GM23338 (cell line): ENCODE results near the gene ENOSF1. TPM values are rescaled to one million over a fixed set of nuclear protein-coding genes. Genes with fewer than 3 reads are reported as not detected.
A peak's percentile ranks its signal among the peaks of the same experiment; 100 is the strongest.
"Not testable (repeated sequence)": the region's sequence is repeated elsewhere in the genome, so short reads cannot be mapped to it uniquely, and the experiment has no call there.

ENCODE experiments used
- ATAC-seq: fragments of 200-7000 bp; cut with Tn5 transposase; 3 replicates; pipeline ENCODE4 v1.9.1; 2020
- DNase-seq: peaks from one replicate; pipeline ENCODE4 v3.0.0-alpha.2; 2015; ENCODE audit warnings: low spot score
- H2AFZ ChIP-seq: fragments of 200-600 bp; sonication (generic); 2 replicates; pipeline ENCODE4 v1.8.0; 2016; ENCODE audit warnings: antibody characterized with exemption, mild to moderate bottlenecking, moderate library complexity
- H3F3A ChIP-seq: fragments of 200-600 bp; sonication (generic); replicated peaks from 2 replicates; pipeline ENCODE4 v1.8.0; 2017; ENCODE audit warnings: antibody characterized with exemption, mixed run types, low read depth
- H3K27ac ChIP-seq: fragments of 200-600 bp; sonication (generic); 2 replicates; pipeline ENCODE4 v1.6.1; 2016; ENCODE audit warnings: low read depth
- H3K27me3 ChIP-seq: fragments of 200-600 bp; sonication (generic); 2 replicates; pipeline ENCODE4 v1.8.0; 2016; ENCODE audit warnings: mild to moderate bottlenecking, mixed run types, moderate library complexity; ENCODE audit not compliant: insufficient read depth
- H3K36me3 ChIP-seq: fragments of 200-600 bp; sonication (generic); 2 replicates; pipeline ENCODE4 v1.8.0; 2016; ENCODE audit warnings: mild to moderate bottlenecking; ENCODE audit not compliant: insufficient read depth
- H3K4me1 ChIP-seq: fragments of 200-600 bp; sonication (generic); 2 replicates; pipeline ENCODE4 v1.8.0; 2016; ENCODE audit warnings: mild to moderate bottlenecking, moderate library complexity; ENCODE audit not compliant: insufficient read depth
- H3K4me2 ChIP-seq: fragments of 200-600 bp; sonication (generic); 2 replicates; pipeline ENCODE4 v1.7.1; 2017; ENCODE audit warnings: mixed run types
- H3K4me3 ChIP-seq: fragments of 200-600 bp; sonication (generic); 2 replicates; pipeline ENCODE4 v1.6.1; 2016; ENCODE audit warnings: mixed run types
- H3K79me2 ChIP-seq: fragments of 200-600 bp; sonication (generic); replicated peaks from 2 replicates; pipeline ENCODE4 v1.8.0; 2017; ENCODE audit warnings: mild to moderate bottlenecking; ENCODE audit not compliant: insufficient read depth
- H3K9me2 ChIP-seq: fragments of 200-600 bp; sonication (generic); 2 replicates; pipeline ENCODE4 v1.8.0; 2017; ENCODE audit not compliant: insufficient read depth
- H4K20me1 ChIP-seq: fragments of 200-600 bp; sonication (generic); replicated peaks from 2 replicates; pipeline ENCODE4 v1.8.0; 2017; ENCODE audit warnings: mild to moderate bottlenecking; ENCODE audit not compliant: insufficient read depth
- H3K27ac Mint-ChIP-seq: 2 replicates; pipeline ENCODE4 v1.8.0; 2020; ENCODE audit warnings: inconsistent platforms, mild to moderate bottlenecking, moderate library complexity, mixed read lengths
- H3K27me3 Mint-ChIP-seq: 3 replicates; pipeline ENCODE4 v1.8.0; 2022; ENCODE audit warnings: low read depth, mild to moderate bottlenecking, moderate library complexity, mixed read lengths, inconsistent platforms; ENCODE audit not compliant: insufficient read depth, poor library complexity
- H3K36me3 Mint-ChIP-seq: 3 replicates; pipeline ENCODE4 v1.8.0; 2021; ENCODE audit warnings: low read depth, mild to moderate bottlenecking, inconsistent platforms, moderate library complexity, mixed read lengths
- H3K4me1 Mint-ChIP-seq: 3 replicates; pipeline ENCODE4 v1.8.0; 2020; ENCODE audit warnings: mild to moderate bottlenecking, inconsistent platforms, mixed read lengths
- H3K4me3 Mint-ChIP-seq: 3 replicates; pipeline ENCODE4 v1.8.0; 2021; ENCODE audit warnings: moderate library complexity, mild to moderate bottlenecking, inconsistent platforms, mixed read lengths
- H3K9me3 Mint-ChIP-seq: 3 replicates; pipeline ENCODE4 v1.8.0; 2020; ENCODE audit warnings: moderate library complexity, mild to moderate bottlenecking, inconsistent platforms, mixed read lengths
- CREB1 ChIP-seq: fragments of 250-450 bp; sonication (Bioruptor Pico); IDR thresholded peaks from 2 replicates; pipeline ENCODE4 v1.5.0; 2020; ENCODE audit warnings: low read depth, mild to moderate bottlenecking, moderate library complexity
- EZH2 ChIP-seq: fragments of 200-600 bp; sonication (generic); IDR thresholded peaks from one replicate; pipeline ENCODE4 v1.8.0; 2017; ENCODE audit warnings: antibody characterized with exemption, mild to moderate bottlenecking, low read depth; ENCODE audit not compliant: unreplicated experiment
- POLR2AphosphoS5 ChIP-seq: IDR thresholded peaks from 2 replicates; pipeline ENCODE4 v1.6.1; 2016; ENCODE audit warnings: antibody characterized with exemption, low read depth
- ZNF114 ChIP-seq: fragments of 250-450 bp; sonication (Bioruptor Pico); IDR thresholded peaks from 2 replicates; pipeline ENCODE4 v1.5.0; 2020; ENCODE audit warnings: mild to moderate bottlenecking, moderate library complexity
- long read RNA-seq: library from polyadenylated mRNA; unstranded; transcript quantifications from one replicate; pipeline ENCODE4 v2.0.0, GENCODE V29; 2020; ENCODE audit not compliant: unreplicated experiment
- polyA plus RNA-seq: library from polyadenylated mRNA; unstranded; fragments of >200 nt; fragmentation: Nextera tagmentation; extraction: Ambion mirVana; gene quantifications from 2 replicates; pipeline ENCODE4 v1.2.1, GENCODE V29; 2016
- total RNA-seq: library from RNA; depleted of rRNA; stranded (reverse); fragments of >200 nt; shearing (Covaris generic); gene quantifications from 2 replicates; pipeline ENCODE4 v1.2.3, GENCODE V29; 2014; rRNA removed
- TF ChIP-seq, protein P1 (sequence below), 2 experiments: fragments of 200-600 bp in 1 of 2; sonication (generic) in 1 of 2; conservative IDR thresholded peaks; 2 replicates each; pipeline versions ENCODE4 v1.5.1 to v1.6.1; 2016 to 2017; ENCODE audit warnings: antibody characterized with exemption in 2 of 2, low read depth in 2 of 2, mild to moderate bottlenecking in 2 of 2, moderate library complexity in 1 of 2
- TF ChIP-seq, protein P2 (sequence below): fragments of 250-450 bp; sonication (Bioruptor Pico); IDR thresholded peaks from 2 replicates; pipeline ENCODE4 v1.5.0; 2020; ENCODE audit warnings: mild to moderate bottlenecking, moderate library complexity

The ENOSF1 gene, protein sequence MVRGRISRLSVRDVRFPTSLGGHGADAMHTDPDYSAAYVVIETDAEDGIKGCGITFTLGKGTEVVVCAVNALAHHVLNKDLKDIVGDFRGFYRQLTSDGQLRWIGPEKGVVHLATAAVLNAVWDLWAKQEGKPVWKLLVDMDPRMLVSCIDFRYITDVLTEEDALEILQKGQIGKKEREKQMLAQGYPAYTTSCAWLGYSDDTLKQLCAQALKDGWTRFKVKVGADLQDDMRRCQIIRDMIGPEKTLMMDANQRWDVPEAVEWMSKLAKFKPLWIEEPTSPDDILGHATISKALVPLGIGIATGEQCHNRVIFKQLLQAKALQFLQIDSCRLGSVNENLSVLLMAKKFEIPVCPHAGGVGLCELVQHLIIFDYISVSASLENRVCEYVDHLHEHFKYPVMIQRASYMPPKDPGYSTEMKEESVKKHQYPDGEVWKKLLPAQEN
- total RNA-seq (20.5 and 36.4 TPM in 2 replicates), polyA plus RNA-seq (30.1 and 32.0 TPM in 2 replicates)
- long read RNA-seq, partial matches to known transcripts = 5 of 16 reads
- long read RNA-seq, other reads (novel, unspliced or antisense) = 7 of 16 reads

- Histone ChIP-seq H3K4me3 (peak within 1 kb of the TSS; percentile 98), H3K36me3 (no peaks in the 10 kb centered on the region; the same call in 1 of the 2 replicates), H2AFZ (peak within 1 kb of the TSS; percentile 99), H3K4me2 (peak within 1 kb of the TSS; percentile 96), H3K79me2 (peaks cover 43% of the 10 kb centered on the region), H3K4me1 (peaks cover 6% of the 10 kb centered on the region), H3K27me3 (0 out of 2 replicates have a peak, but pooled peaks cover 7% of the 10 kb centered on the region), H3K27ac (peak within 1 kb of the TSS; percentile 79; the same call in 1 of the 2 replicates), H3F3A (peaks cover 5% of the 10 kb centered on the region; the same call in 1 of the 2 replicates), H4K20me1 (peaks cover 26% of the 10 kb centered on the region), H3K9me2 (no peaks in the 10 kb centered on the region)
- H3K4me1 Mint-ChIP-seq = peaks cover 7% of the 10 kb centered on the region
- H3K9me3 Mint-ChIP-seq = peaks cover 7% of the 10 kb centered on the region; the same call in 2 of the 3 replicates
- TF ChIP-seq POLR2AphosphoS5 = peak; percentile 81
- TF ChIP-seq CREB1 = no peak; the same call in 1 of the 2 replicates
- TF ChIP-seq, protein P1, sequence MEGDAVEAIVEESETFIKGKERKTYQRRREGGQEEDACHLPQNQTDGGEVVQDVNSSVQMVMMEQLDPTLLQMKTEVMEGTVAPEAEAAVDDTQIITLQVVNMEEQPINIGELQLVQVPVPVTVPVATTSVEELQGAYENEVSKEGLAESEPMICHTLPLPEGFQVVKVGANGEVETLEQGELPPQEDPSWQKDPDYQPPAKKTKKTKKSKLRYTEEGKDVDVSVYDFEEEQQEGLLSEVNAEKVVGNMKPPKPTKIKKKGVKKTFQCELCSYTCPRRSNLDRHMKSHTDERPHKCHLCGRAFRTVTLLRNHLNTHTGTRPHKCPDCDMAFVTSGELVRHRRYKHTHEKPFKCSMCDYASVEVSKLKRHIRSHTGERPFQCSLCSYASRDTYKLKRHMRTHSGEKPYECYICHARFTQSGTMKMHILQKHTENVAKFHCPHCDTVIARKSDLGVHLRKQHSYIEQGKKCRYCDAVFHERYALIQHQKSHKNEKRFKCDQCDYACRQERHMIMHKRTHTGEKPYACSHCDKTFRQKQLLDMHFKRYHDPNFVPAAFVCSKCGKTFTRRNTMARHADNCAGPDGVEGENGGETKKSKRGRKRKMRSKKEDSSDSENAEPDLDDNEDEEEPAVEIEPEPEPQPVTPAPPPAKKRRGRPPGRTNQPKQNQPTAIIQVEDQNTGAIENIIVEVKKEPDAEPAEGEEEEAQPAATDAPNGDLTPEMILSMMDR (conservative IDR thresholded peaks at IDR 0.05; ENCODE audit: low read depth in 2 of 2) = peak; percentile 51 to 80
- no peak for TF ChIP-seq EZH2
- TF ChIP-seq, protein P2, sequence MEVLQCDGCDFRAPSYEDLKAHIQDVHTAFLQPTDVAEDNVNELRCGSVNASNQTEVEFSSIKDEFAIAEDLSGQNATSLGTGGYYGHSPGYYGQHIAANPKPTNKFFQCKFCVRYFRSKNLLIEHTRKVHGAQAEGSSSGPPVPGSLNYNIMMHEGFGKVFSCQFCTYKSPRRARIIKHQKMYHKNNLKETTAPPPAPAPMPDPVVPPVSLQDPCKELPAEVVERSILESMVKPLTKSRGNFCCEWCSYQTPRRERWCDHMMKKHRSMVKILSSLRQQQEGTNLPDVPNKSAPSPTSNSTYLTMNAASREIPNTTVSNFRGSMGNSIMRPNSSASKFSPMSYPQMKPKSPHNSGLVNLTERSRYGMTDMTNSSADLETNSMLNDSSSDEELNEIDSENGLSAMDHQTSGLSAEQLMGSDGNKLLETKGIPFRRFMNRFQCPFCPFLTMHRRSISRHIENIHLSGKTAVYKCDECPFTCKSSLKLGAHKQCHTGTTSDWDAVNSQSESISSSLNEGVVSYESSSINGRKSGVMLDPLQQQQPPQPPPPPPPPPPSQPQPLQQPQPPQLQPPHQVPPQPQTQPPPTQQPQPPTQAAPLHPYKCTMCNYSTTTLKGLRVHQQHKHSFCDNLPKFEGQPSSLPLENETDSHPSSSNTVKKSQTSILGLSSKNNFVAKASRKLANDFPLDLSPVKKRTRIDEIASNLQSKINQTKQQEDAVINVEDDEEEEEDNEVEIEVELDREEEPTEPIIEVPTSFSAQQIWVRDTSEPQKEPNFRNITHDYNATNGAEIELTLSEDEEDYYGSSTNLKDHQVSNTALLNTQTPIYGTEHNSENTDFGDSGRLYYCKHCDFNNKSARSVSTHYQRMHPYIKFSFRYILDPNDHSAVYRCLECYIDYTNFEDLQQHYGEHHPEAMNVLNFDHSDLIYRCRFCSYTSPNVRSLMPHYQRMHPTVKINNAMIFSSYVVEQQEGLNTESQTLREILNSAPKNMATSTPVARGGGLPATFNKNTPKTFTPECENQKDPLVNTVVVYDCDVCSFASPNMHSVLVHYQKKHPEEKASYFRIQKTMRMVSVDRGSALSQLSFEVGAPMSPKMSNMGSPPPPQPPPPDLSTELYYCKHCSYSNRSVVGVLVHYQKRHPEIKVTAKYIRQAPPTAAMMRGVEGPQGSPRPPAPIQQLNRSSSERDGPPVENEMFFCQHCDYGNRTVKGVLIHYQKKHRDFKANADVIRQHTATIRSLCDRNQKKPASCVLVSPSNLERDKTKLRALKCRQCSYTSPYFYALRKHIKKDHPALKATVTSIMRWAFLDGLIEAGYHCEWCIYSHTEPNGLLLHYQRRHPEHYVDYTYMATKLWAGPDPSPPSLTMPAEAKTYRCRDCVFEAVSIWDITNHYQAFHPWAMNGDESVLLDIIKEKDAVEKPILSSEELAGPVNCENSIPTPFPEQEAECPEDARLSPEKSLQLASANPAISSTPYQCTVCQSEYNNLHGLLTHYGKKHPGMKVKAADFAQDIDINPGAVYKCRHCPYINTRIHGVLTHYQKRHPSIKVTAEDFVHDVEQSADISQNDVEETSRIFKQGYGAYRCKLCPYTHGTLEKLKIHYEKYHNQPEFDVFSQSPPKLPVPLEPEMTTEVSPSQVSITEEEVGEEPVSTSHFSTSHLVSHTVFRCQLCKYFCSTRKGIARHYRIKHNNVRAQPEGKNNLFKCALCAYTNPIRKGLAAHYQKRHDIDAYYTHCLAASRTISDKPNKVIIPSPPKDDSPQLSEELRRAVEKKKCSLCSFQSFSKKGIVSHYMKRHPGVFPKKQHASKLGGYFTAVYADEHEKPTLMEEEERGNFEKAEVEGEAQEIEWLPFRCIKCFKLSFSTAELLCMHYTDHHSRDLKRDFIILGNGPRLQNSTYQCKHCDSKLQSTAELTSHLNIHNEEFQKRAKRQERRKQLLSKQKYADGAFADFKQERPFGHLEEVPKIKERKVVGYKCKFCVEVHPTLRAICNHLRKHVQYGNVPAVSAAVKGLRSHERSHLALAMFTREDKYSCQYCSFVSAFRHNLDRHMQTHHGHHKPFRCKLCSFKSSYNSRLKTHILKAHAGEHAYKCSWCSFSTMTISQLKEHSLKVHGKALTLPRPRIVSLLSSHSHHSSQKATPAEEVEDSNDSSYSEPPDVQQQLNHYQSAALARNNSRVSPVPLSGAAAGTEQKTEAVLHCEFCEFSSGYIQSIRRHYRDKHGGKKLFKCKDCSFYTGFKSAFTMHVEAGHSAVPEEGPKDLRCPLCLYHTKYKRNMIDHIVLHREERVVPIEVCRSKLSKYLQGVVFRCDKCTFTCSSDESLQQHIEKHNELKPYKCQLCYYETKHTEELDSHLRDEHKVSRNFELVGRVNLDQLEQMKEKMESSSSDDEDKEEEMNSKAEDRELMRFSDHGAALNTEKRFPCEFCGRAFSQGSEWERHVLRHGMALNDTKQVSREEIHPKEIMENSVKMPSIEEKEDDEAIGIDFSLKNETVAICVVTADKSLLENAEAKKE (CRISPR knock-in tag) = no peak
- TF ChIP-seq ZNF114 (CRISPR knock-in tag) = no peak
- H3K27me3 Mint-ChIP-seq = peaks cover 6% of the 10 kb centered on the region
- H3K27ac Mint-ChIP-seq = peak within 1 kb of the TSS; percentile 85
- peak within 1 kb of the TSS; percentile 78 for H3K4me3 Mint-ChIP-seq
- ATAC-seq (peak; percentile 90), DNase-seq (peak; percentile 90)
- H3K36me3 Mint-ChIP-seq = peaks cover 26% of the 10 kb centered on the region
Observed at GRCh38 chr18:712401-713134, at the start of gene ENOSF1. Gene ENOSF1, minus strand, starts transcription at chr18:712630. Its CDS starts 43 bp downstream, at chr18:712587.

- H3K79me2 ChIP-seq = peaks cover 78% of the 10 kb centered on the region
- H4K20me1 ChIP-seq = peaks cover 11% of the 10 kb centered on the region; the same call in 1 of the 2 replicates
- not testable (repeated sequence) for H3K27me3 Mint-ChIP-seq
Observed at GRCh38 chr18:759864-760263, 47.4 kb upstream of the ENOSF1 start.

More at GRCh38 chr18:759864-760263, 47.4 kb upstream of the ENOSF1 start:
- not testable (repeated sequence) for H3K4me3 ChIP-seq, H3K9me3 Mint-ChIP-seq, H3K27me3 ChIP-seq, H3K4me3 Mint-ChIP-seq, ATAC-seq, H3K4me2 ChIP-seq, H3K36me3 ChIP-seq, H3F3A ChIP-seq, H3K4me1 Mint-ChIP-seq, H3K4me1 ChIP-seq, DNase-seq, H3K36me3 Mint-ChIP-seq, H3K27ac Mint-ChIP-seq, H2AFZ ChIP-seq, H3K9me2 ChIP-seq, H3K27ac ChIP-seq
